HG02642 (cell line): Measurements from ENCODE around the gene HOXA3.

Source experiments
- ATAC-seq: cut with Tn5 transposase; IDR thresholded peaks from one replicate; pipeline ENCODE4 v1.9.1; 2021; ENCODE audit warnings: mild to moderate bottlenecking; ENCODE audit not compliant: unreplicated experiment, poor library complexity

Gene HOXA3

GRCh38 chr7:27169658-27170425 is 17.5 kb upstream of the HOXA3 start:
- ATAC-seq, result no peak

- ATAC-seq, result no peak
These were observed 16.0 kb upstream of the HOXA3 start for GRCh38 chr7:27168265-27168947.

GRCh38 chr7:27167916-27168264 is 15.5 kb upstream of the HOXA3 start:
- no peak for ATAC-seq

- ATAC-seq, result no peak
These were observed 14.4 kb upstream of the HOXA3 start for GRCh38 chr7:27166531-27167505.

GRCh38 chr7:27165996-27166530 is 13.7 kb upstream of the HOXA3 start:
- no peak for ATAC-seq

- no peak for ATAC-seq
These were observed 13.0 kb upstream of the HOXA3 start, which contains the start of gene HOXA9 for GRCh38 chr7:27165089-27165995. TSS of gene HOXA9 (minus strand) at chr7:27165537. CDS start at chr7:27165457, 80 bp downstream.

GRCh38 chr7:27164367-27165088 is 12.1 kb upstream of the HOXA3 start:
- ATAC-seq, result no peak

GRCh38 chr7:27164045-27164366 is 11.6 kb upstream of the HOXA3 start:
- ATAC-seq, result no peak

- ATAC-seq, result no peak
These were observed 11.1 kb upstream of the HOXA3 start for GRCh38 chr7:27163288-27164044.

GRCh38 chr7:27162561-27163287 is 10.3 kb upstream of the HOXA3 start:
- no peak for ATAC-seq

- no peak for ATAC-seq
These were observed 9.6 kb upstream of the HOXA3 start for GRCh38 chr7:27161721-27162560.

- no peak for ATAC-seq
These were observed 8.9 kb upstream of the HOXA3 start for GRCh38 chr7:27161214-27161720.

- peak; percentile 59 for ATAC-seq
These were observed 8.3 kb upstream of the HOXA3 start for GRCh38 chr7:27160546-27161213.

GRCh38 chr7:27160145-27160545 is 7.8 kb upstream of the HOXA3 start:
- ATAC-seq, result peak; percentile 21

- no peak for ATAC-seq
These were observed 7.1 kb upstream of the HOXA3 start for GRCh38 chr7:27159266-27160144.
